B cell (primary cell): ENCODE data around the gene IFNA1. TPM values are rescaled to one million over a fixed set of nuclear protein-coding genes. Genes with fewer than 3 reads are reported as not detected.
"Not testable (repeated sequence)": the region's sequence is repeated elsewhere in the genome, so short reads cannot be mapped to it uniquely, and the experiment has no call there.

Experiments used
- ATAC-seq: fragments of 200-7000 bp; cut with Tn5 transposase; one replicate; pipeline ENCODE4 v1.10.0; 2021; ENCODE audit warnings: low read depth, mild to moderate bottlenecking, moderate number of reproducible peaks, moderate library complexity
- CTCF ChIA-PET: fragments of 350-600 bp; sonication (Branson Sonifier 250); formaldehyde crosslinking; loops from one replicate; lab custom pipeline; 2021; ENCODE audit warnings: antibody characterized with exemption, inconsistent platforms; lab: Charles Lee
- POLR2A ChIA-PET: fragments of 350-600 bp; sonication (Branson Sonifier 250); formaldehyde crosslinking; loops from one replicate; lab custom pipeline; 2021; ENCODE audit warnings: antibody characterized with exemption; lab: Charles Lee
- DNase-seq: peaks from one replicate; pipeline ENCODE4 v3.0.0; 2013
- H2AFZ ChIP-seq: 2 replicates; pipeline ENCODE4 v1.6.1; 2012; ENCODE audit warnings: mild to moderate bottlenecking, low read depth, low read length; ENCODE audit not compliant: insufficient read depth, poor library complexity, severe bottlenecking
- H3K27ac ChIP-seq, 2 donors: 1 replicate in 1 of 2; 2 replicates in 1 of 2; pipeline ENCODE4 v1.5.1; 2012 to 2013; ENCODE audit warnings: low read length in 2 of 2, mild to moderate bottlenecking in 2 of 2, moderate library complexity in 1 of 2
- H3K27me3 ChIP-seq, 4 experiments: fragments of 200-600 bp in 1 of 4; sonication (generic) in 1 of 4; replicated peaks in 1 of 4; 1 replicate in 2 of 4; 2 replicates in 2 of 4; pipeline versions ENCODE4 v1.6.1 to v1.7.0; 2013 to 2016; ENCODE audit warnings: low read length in 3 of 4, mild to moderate bottlenecking in 2 of 4, mixed read lengths in 1 of 4, moderate library complexity in 1 of 4; ENCODE audit not compliant: insufficient read depth in 4 of 4, control insufficient read depth in 3 of 4; ENCODE audit errors: control extremely low read depth in 1 of 4
- H3K36me3 ChIP-seq, 2 experiments: replicated peaks in 1 of 2; 1 replicate in 1 of 2; 2 replicates in 1 of 2; pipeline versions ENCODE4 v1.6.1 to v1.7.1; 2013; ENCODE audit warnings: low read length in 1 of 2; ENCODE audit not compliant: insufficient read depth in 2 of 2, control insufficient read depth in 1 of 2; ENCODE audit errors: control extremely low read depth in 1 of 2, extremely low read depth in 1 of 2
- H3K4me1 ChIP-seq, 2 donors: fragments of 200-600 bp in 1 of 2; sonication (generic) in 1 of 2; 1 replicate in 1 of 2; 2 replicates in 1 of 2; pipeline versions ENCODE4 v1.5.1 to v1.6.1; 2013 to 2017; ENCODE audit warnings: low read length in 2 of 2; ENCODE audit not compliant: control insufficient read depth in 2 of 2, insufficient read depth in 2 of 2
- H3K4me2 ChIP-seq: replicated peaks from 2 replicates; pipeline ENCODE3; 2012; ENCODE audit warnings: mild to moderate bottlenecking, low read depth, low read length; ENCODE audit not compliant: poor library complexity, severe bottlenecking
- H3K4me3 ChIP-seq, 5 experiments: fragments of 200-600 bp in 1 of 5; sonication (generic) in 1 of 5; 1 replicate in 3 of 5; 2 replicates in 2 of 5; pipeline versions ENCODE4 v1.5.1 to v1.7.0; 2011 to 2016; ENCODE audit warnings: low read length in 4 of 5, mild to moderate bottlenecking in 4 of 5, low read depth in 2 of 5, control low read depth in 1 of 5, moderate library complexity in 1 of 5; ENCODE audit not compliant: insufficient read depth in 1 of 5; ENCODE audit errors: control extremely low read depth in 1 of 5, extremely low read depth in 1 of 5
- H3K79me2 ChIP-seq: fragments of 200-600 bp; sonication (generic); one replicate; pipeline ENCODE4 v1.6.0; 2016; ENCODE audit warnings: low read length; ENCODE audit not compliant: control insufficient read depth, insufficient read depth
- H3K9ac ChIP-seq: fragments of 200-600 bp; sonication (generic); 2 replicates; pipeline ENCODE4 v1.6.1; 2017; ENCODE audit warnings: mild to moderate bottlenecking, low read length, moderate library complexity
- H3K9me3 ChIP-seq, 3 donors: one replicate each; pipeline versions ENCODE4 v1.6.1 to v1.7.1; 2013; ENCODE audit warnings: low read length in 2 of 3; ENCODE audit not compliant: control insufficient read depth in 2 of 3, insufficient read depth in 1 of 3; ENCODE audit errors: control extremely low read depth in 1 of 3
- H4K20me1 ChIP-seq: 2 replicates; pipeline ENCODE4 v1.6.0; 2012; ENCODE audit warnings: mild to moderate bottlenecking, low read length; ENCODE audit not compliant: insufficient read depth, control insufficient read depth, poor library complexity, severe bottlenecking
- H3K27ac Mint-ChIP-seq: one replicate; pipeline ENCODE4 v1.8.0; 2021; ENCODE audit warnings: mixed read lengths
- H3K27me3 Mint-ChIP-seq: one replicate; pipeline ENCODE4 v1.8.0; 2021; ENCODE audit warnings: mixed read lengths
- H3K4me1 Mint-ChIP-seq: one replicate; pipeline ENCODE4 v1.8.0; 2021; ENCODE audit warnings: mixed read lengths
- H3K4me3 Mint-ChIP-seq: one replicate; pipeline ENCODE4 v1.8.0; 2021; ENCODE audit warnings: mixed read lengths
- H3K9me3 Mint-ChIP-seq: one replicate; pipeline ENCODE4 v1.8.0; 2022; ENCODE audit warnings: mixed read lengths; ENCODE audit not compliant: insufficient read depth
- EZH2 ChIP-seq: IDR thresholded peaks from 2 replicates; pipeline ENCODE4 v1.6.1; 2012; ENCODE audit warnings: borderline replicate concordance, low read depth, mild to moderate bottlenecking, moderate library complexity, low read length; ENCODE audit not compliant: insufficient read depth, poor library complexity, severe bottlenecking
- WGBS: methylation state at CpG from one replicate; pipeline ENCODE4 v1.1.5; 2013; ENCODE audit warnings: missing lambda C conversion rate; ENCODE audit not compliant: insufficient coverage; 5-methylcytosine and 5-hydroxymethylcytosine counted together
- intact Hi-C: fragments of 100-400 bp; cut with micrococcal nuclease; formaldehyde crosslinking; loops from one replicate; pipeline ENCODE4 v1.10.0; 2022
- polyA plus RNA-seq: library from polyadenylated mRNA; depleted of rRNA; stranded (reverse); fragments of >200 nt; gene quantifications from 2 replicates; pipeline ENCODE4 v1.2.3, GENCODE V29; 2012
- total RNA-seq, 2 donors: library from RNA; stranded (reverse); fragments of 120-200 nt in 1 of 2; gene quantifications; 1 replicate in 1 of 2; 2 replicates in 1 of 2; pipeline versions ENCODE4 v1.2.3 to v1.2.4, GENCODE V29; 2013 to 2022
- TF ChIP-seq, protein P1 (sequence below): fragments of 200-600 bp; IDR thresholded peaks from one replicate; pipeline ENCODE4 v1.8.0; 2022; ENCODE audit warnings: antibody characterized with exemption, mild to moderate bottlenecking

Gene IFNA1
- total and polyA plus RNA-seq, 2 donors (not counting 1 experiment from before 2014, with no cell fraction given), result not detected

- Histone ChIP-seq H3K4me2 (no peak overlapping the region), H3K27me3 (peaks cover 0 to 43% (median 28%) of the 10 kb centered on the region in 4 experiments), H3K9me3 (no peaks in the 10 kb centered on the region), H4K20me1 (no peaks in the 10 kb centered on the region), H3K4me1 (peaks cover 5 to 7% of the 10 kb centered on the region in 2 donors), H3K79me2 (no peaks in the 10 kb centered on the region), H3K9ac (no peak overlapping the region), H2AFZ (no peak overlapping the region), H3K4me3 (no peak overlapping the region), H3K36me3 (no peaks in the 10 kb centered on the region), H3K27ac (no peak overlapping the region)
- Mint-ChIP-seq H3K27ac (peak overlapping the region; percentile 57), H3K4me3 (no peak overlapping the region), H3K27me3 (peaks cover 64% of the 10 kb centered on the region), H3K9me3 (no peaks in the 10 kb centered on the region), H3K4me1 (peaks cover 14% of the 10 kb centered on the region)
- ATAC-seq, result no peak
- DNase-seq, result peak; percentile 65
- intact Hi-C loops, result loop anchor here (5.0 kb wide), 1 partner anchor 37 kb away; no protein-coding TSS in a partner anchor
- CTCF ChIA-PET, result interaction anchor here (0.7 to 4.8 kb wide), 16 partner anchors 9 to 603 kb away, joined by 3 to 50 read pairs (median 6); partner anchors contain the start of gene IFNA2
- POLR2A ChIA-PET, result no interaction called here
- no peak for TF ChIP-seq EZH2
- TF ChIP-seq, protein P1, sequence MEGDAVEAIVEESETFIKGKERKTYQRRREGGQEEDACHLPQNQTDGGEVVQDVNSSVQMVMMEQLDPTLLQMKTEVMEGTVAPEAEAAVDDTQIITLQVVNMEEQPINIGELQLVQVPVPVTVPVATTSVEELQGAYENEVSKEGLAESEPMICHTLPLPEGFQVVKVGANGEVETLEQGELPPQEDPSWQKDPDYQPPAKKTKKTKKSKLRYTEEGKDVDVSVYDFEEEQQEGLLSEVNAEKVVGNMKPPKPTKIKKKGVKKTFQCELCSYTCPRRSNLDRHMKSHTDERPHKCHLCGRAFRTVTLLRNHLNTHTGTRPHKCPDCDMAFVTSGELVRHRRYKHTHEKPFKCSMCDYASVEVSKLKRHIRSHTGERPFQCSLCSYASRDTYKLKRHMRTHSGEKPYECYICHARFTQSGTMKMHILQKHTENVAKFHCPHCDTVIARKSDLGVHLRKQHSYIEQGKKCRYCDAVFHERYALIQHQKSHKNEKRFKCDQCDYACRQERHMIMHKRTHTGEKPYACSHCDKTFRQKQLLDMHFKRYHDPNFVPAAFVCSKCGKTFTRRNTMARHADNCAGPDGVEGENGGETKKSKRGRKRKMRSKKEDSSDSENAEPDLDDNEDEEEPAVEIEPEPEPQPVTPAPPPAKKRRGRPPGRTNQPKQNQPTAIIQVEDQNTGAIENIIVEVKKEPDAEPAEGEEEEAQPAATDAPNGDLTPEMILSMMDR, result peak; percentile 66
- WGBS, result 100% methylated on average over 3 of the region's 9 CpGs
These were observed 5.8 kb upstream of the IFNA1 start for GRCh38 chr9:21434202-21435014.

DNA sequence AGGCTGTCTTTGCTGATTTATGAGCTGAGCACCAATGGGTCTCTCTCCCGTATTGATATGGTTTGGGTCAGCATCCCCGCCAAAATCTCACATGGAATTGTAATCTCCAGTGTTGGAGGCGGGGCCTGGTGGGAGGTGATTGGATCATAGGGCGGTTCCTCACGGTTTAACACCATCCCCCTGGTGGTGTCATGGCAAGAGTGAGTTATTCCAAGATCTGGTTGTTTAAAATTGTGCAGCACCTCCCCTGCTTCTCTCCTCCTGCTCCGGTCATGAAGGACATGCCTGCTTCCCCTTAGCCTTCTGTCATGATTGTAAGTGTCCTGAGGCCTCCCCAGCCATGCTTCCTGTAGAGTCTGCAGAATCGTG is 5.2 kb upstream of the IFNA1 start:
- POLR2A ChIA-PET, H3K79me2 ChIP-seq, H3K4me1 ChIP-seq, DNase-seq, H3K9ac ChIP-seq, H3K4me3 Mint-ChIP-seq, H2AFZ ChIP-seq, H3K27ac Mint-ChIP-seq, ATAC-seq, intact Hi-C loops, H3K4me2 ChIP-seq, H3K27ac ChIP-seq, H3K9me3 ChIP-seq, H3K4me3 ChIP-seq, H3K36me3 ChIP-seq, H3K9me3 Mint-ChIP-seq, H4K20me1 ChIP-seq: not testable (repeated sequence)
- H3K27me3 ChIP-seq, result peaks cover 0 to 39% (median 25%) of the 10 kb centered on the region in 4 experiments
- H3K4me1 Mint-ChIP-seq, result peaks cover 14% of the 10 kb centered on the region
- CTCF ChIA-PET, result interaction anchor here (0.8 to 4.8 kb wide), 13 partner anchors 8 to 602 kb away, joined by 3 to 50 read pairs (median 7); partner anchors contain the start of gene IFNA2
- 83% methylated on average over 1 of the region's 7 CpGs for WGBS
- H3K27me3 Mint-ChIP-seq, result peaks cover 60% of the 10 kb centered on the region
